Vagina (tissue), 2 donors: ENCODE results near the gene FCN3. TPM values are rescaled to one million over a fixed set of nuclear protein-coding genes. Genes with fewer than 3 reads are reported as not detected.

Experiments used
- DNase-seq, 2 donors: peaks; one replicate each; pipeline ENCODE4 v3.0.0-alpha.2; 2017; ENCODE audit errors: extremely low spot score in 2 of 2
- H3K27ac ChIP-seq: fragments of 200-600 bp; sonication (generic); one replicate; pipeline ENCODE4 v1.5.1; 2019
- H3K27me3 ChIP-seq: fragments of 200-600 bp; sonication (generic); one replicate; pipeline ENCODE4 v1.5.1; 2019
- H3K36me3 ChIP-seq, 2 donors: fragments of 200-600 bp; sonication (generic); one replicate each; pipeline ENCODE4 v1.5.1; 2017 to 2019
- H3K4me1 ChIP-seq: fragments of 200-600 bp; sonication (generic); one replicate; pipeline ENCODE4 v1.5.1; 2019
- H3K4me3 ChIP-seq, 2 donors: fragments of 200-600 bp; sonication (generic); 1 replicate in 1 of 2; 2 replicates in 1 of 2; pipeline ENCODE4 v1.5.1; 2016 to 2019
- H3K9me3 ChIP-seq: fragments of 200-600 bp; sonication (generic); one replicate; pipeline ENCODE4 v1.5.1; 2019
- CTCF ChIP-seq, 3 experiments: fragments of 450-650 bp in 2 of 3; fragments of 200-600 bp in 1 of 3; sonication (generic) in 1 of 3; IDR thresholded peaks; one replicate each; pipeline ENCODE4 v1.5.1; 2017 to 2019; ENCODE audit warnings: antibody characterized with exemption in 3 of 3, mild to moderate bottlenecking in 2 of 3, moderate library complexity in 2 of 3
- POLR2A ChIP-seq, 2 donors: fragments of 450-650 bp; IDR thresholded peaks; one replicate each; pipeline ENCODE4 v1.6.1; 2017; ENCODE audit warnings: antibody characterized with exemption in 2 of 2, mild to moderate bottlenecking in 2 of 2, moderate library complexity in 2 of 2
- POLR2AphosphoS5 ChIP-seq, 2 donors: sonication (generic); formaldehyde crosslinking; IDR thresholded peaks; one replicate each; pipeline ENCODE4 v1.9.0; 2017; ENCODE audit warnings: antibody characterized with exemption in 2 of 2, mild to moderate bottlenecking in 2 of 2, low read depth in 1 of 2; ENCODE audit not compliant: insufficient read depth in 1 of 2
- intact Hi-C: fragments of 100-400 bp; cut with DNase I; formaldehyde crosslinking; loops from one replicate; pipeline ENCODE4 v1.15.1; 2023
- total RNA-seq: library from RNA; depleted of rRNA; stranded (reverse); fragments of >200 nt; gene quantifications from one replicate; pipeline ENCODE4 v1.2.3, GENCODE V29; 2016

The FCN3 gene
- total RNA-seq, 1 donor from 2014 or later, result 1.7 TPM

- Histone ChIP-seq H3K27me3 (no peaks in the 10 kb centered on the region), H3K9me3 (no peaks in the 10 kb centered on the region), H3K36me3 (peaks cover 0 to 11% of the 10 kb centered on the region in 2 donors), H3K4me3 (peak overlapping the region; percentile 37 to 65), H3K4me1 (peaks cover 44% of the 10 kb centered on the region), H3K27ac (peak overlapping the region; percentile 31)
- peak in 1 of 2 donors; percentile 23 for TF ChIP-seq POLR2AphosphoS5 (IDR thresholded peaks at IDR 0.05; ENCODE audit: insufficient read depth in 1 of 2, low read depth in 1 of 2)
- TF ChIP-seq POLR2A (IDR thresholded peaks at IDR 0.05), result no peak
- intact Hi-C loops, result no loop called here
- no peak for DNase-seq
Observed at GRCh38 chr1:27348861-27349783, 25.5 kb downstream of the FCN3 start.

GRCh38 chr1:27346991-27347624 is 27.5 kb downstream of the FCN3 start:
- TF ChIP-seq POLR2AphosphoS5 (IDR thresholded peaks at IDR 0.05; ENCODE audit: insufficient read depth in 1 of 2, low read depth in 1 of 2) (no peak), POLR2A (IDR thresholded peaks at IDR 0.05) (no peak), CTCF (IDR thresholded peaks at IDR 0.05) (no peak)
- DNase-seq, result no peak
- intact Hi-C loops, result no loop called here
- H3K4me3 ChIP-seq, result no peak overlapping the region
- H3K27me3 ChIP-seq, result no peaks in the 10 kb centered on the region
- peaks cover 49% of the 10 kb centered on the region for H3K4me1 ChIP-seq
- no peaks in the 10 kb centered on the region for H3K9me3 ChIP-seq
- no peaks in the 10 kb centered on the region for H3K36me3 ChIP-seq
- H3K27ac ChIP-seq, result no peak overlapping the region

GRCh38 chr1:27346357-27346756 is 28.3 kb downstream of the FCN3 start:
- Histone ChIP-seq H3K4me1 (peaks cover 54% of the 10 kb centered on the region), H3K9me3 (no peaks in the 10 kb centered on the region), H3K4me3 (no peak overlapping the region), H3K36me3 (no peaks in the 10 kb centered on the region), H3K27me3 (no peaks in the 10 kb centered on the region), H3K27ac (no peak overlapping the region)
- no peak for DNase-seq
- intact Hi-C loops, result no loop called here
- TF ChIP-seq POLR2AphosphoS5 (IDR thresholded peaks at IDR 0.05; ENCODE audit: insufficient read depth in 1 of 2, low read depth in 1 of 2) (no peak), POLR2A (IDR thresholded peaks at IDR 0.05) (no peak), CTCF (IDR thresholded peaks at IDR 0.05) (no peak)

GRCh38 chr1:27345272-27345671 is 29.4 kb downstream of the FCN3 start:
- no peaks in the 10 kb centered on the region for H3K27me3 ChIP-seq
- TF ChIP-seq POLR2A (IDR thresholded peaks at IDR 0.05) (no peak), POLR2AphosphoS5 (IDR thresholded peaks at IDR 0.05; ENCODE audit: insufficient read depth in 1 of 2, low read depth in 1 of 2) (no peak), CTCF (IDR thresholded peaks at IDR 0.05) (no peak)
- H3K9me3 ChIP-seq, result no peaks in the 10 kb centered on the region
- no peak overlapping the region for H3K4me3 ChIP-seq
- peaks cover 53% of the 10 kb centered on the region for H3K4me1 ChIP-seq
- intact Hi-C loops, result no loop called here
- no peak for DNase-seq
- no peaks in the 10 kb centered on the region for H3K36me3 ChIP-seq
- no peak overlapping the region for H3K27ac ChIP-seq

- TF ChIP-seq POLR2AphosphoS5 (IDR thresholded peaks at IDR 0.05; ENCODE audit: insufficient read depth in 1 of 2, low read depth in 1 of 2) (no peak), POLR2A (IDR thresholded peaks at IDR 0.05) (no peak), CTCF (IDR thresholded peaks at IDR 0.05) (no peak)
- peak overlapping the region in 1 of 2 donors; percentile 50 for H3K4me3 ChIP-seq
- DNase-seq, result no peak
- no peaks in the 10 kb centered on the region for H3K9me3 ChIP-seq
- no peaks in the 10 kb centered on the region for H3K27me3 ChIP-seq
- H3K27ac ChIP-seq, result peak overlapping the region; percentile 76
- intact Hi-C loops, result no loop called here
- no peaks in the 10 kb centered on the region for H3K36me3 ChIP-seq
- H3K4me1 ChIP-seq, result peaks cover 36% of the 10 kb centered on the region
Observed at GRCh38 chr1:27343639-27344025, 31.0 kb downstream of the FCN3 start.
